HG03575 (cell line): ENCODE measurements around the gene PTPRC.

Source experiments
- ATAC-seq: cut with Tn5 transposase; IDR thresholded peaks from one replicate; pipeline ENCODE4 v1.9.1; 2021; ENCODE audit not compliant: unreplicated experiment, insufficient number of reproducible peaks, low FRiP score; ENCODE audit errors: extremely low read depth

PTPRC gene

DNA sequence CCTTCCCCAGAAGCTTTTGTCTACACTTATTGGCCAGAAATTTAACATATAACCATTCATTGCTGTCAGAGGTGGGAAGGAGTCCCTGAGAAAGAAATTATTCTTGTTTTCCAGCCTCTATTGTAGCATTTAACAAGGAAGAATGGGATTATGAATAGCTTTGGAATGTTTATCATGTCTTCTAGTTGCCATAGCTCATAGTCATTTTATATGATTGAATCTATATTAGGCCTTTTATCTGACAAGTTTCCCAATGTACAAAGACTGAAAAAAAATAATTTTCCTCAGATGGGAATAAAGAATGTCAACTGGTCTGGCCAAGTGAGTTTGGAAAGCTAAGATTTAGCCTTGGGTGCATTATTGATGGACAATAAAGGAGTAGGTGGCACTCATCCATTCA is 28.3 kb downstream of the PTPRC start:
- ATAC-seq, result no peak

DNA sequence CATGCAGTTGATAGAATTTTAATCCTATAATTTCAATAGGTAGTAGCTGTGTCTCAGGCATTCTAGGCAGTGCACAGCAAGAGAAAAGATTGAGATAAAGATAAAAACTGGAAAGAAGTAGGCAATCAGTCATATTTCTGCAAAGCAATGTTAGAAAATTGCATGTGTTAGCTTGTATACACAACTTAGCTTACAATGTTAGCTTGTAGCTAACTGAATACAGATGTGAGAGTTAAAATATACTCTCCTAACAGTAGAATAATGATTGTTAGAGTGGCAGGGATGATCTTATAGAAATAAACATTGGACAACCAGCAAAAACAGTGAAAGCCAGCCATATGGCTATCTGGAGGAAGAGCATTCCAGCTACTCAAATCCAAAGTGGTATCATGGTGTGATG is 29.0 kb downstream of the PTPRC start:
- no peak for ATAC-seq

DNA sequence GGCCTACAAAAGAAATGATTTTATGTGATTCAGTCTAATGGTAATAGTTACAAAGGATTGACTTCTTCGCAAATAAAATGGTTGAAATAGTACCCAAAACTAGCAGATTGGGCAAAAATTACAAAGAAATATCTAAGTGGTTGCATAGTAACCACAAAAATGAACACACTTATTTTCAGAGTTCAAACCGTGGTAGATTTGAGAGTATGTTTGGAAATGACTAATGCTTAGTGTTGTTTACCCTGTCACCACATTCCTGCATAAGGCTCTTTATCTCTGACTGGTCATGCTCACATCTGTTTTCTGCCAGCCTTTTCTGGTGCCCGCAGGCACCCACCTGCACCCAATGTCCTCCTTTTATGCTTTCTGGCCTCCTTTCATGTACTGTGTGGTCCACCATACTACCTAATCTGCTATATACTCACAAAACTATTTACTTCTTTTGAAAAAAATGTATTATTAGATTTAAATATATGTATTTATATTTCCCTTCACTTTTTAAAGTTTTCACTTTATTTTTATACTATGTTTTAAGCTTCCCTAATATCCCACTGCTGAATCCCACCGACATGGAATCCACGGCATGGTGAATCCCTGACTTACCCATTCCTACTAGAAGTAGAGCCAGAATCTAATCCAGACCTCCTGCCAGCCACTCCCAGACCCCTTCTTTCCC is 30.3 kb downstream of the PTPRC start:
- ATAC-seq, result peak; percentile 87

DNA sequence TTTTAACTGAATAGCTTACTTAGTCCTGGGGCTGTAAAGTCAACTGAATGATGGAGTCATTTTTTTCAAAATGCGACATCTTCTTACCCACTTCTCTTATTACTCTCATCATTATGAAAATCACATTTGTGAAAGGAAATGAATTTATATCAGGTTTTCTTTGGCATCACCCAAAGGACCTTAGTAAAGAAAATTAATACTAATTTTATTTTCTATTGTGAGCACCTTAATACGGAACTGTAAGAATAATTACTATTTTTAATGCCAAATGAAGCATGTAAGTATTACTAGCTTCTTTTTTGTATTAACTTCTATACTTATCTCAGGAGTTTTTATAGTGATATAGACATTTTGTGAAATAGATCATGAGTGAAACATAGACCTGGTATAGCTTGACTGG is 30.9 kb downstream of the PTPRC start:
- no peak for ATAC-seq

DNA sequence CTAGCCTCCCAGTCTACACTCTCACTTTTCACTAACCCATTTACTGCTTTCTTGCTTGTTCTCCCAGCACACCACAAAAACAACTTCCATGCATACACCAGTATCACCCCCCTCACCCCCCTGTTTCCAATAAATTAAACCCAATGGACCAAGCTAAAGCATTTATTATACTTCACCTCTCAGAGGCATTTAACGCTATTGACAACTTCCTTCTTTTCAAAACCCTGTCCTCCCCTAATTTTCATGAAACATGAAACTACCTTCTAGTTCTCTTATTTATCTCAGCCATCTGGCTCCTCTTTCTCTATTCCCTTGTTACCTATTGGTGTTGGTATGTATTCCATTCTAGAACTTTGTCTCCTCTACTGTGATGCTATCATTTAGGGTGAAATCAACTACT is 32.3 kb downstream of the PTPRC start:
- ATAC-seq, result no peak

DNA sequence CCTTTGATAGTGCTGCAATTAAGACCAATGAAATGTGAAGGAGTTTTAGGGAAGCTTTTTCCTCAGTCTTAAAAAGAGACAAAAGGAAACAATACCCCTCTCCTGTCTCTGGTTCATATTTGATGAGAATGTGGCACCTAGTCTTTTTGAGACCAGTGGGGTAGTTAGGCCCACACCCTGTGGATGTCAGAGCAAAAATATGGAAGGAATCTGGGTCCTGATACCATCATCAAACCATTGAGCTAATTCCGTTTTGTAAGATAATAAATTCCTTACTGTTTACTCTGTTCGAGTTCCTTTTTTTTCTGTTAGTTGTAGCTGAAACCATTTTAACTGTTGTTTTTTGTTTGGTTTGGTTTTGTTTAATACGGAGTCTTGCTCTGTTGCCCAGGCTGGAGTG is 33.3 kb downstream of the PTPRC start:
- no peak for ATAC-seq

DNA sequence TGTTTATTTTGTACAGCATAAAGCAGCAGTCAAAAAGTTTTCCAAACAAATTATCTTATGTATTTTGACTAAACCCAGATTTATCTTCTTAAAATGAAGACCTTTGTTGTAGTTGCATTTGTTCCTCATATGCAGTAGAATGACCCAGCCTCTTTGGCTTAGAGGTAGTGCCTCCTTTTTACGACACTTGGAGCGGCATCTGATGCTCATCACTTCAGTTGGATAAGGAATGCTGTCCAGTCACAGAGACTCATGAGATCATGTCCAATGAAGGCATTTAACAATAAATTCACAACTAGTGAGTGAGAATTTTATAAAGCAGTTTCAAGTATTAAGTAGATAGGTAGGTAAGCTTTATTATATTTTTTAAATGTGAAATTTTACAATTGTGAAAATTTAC is 35.2 kb downstream of the PTPRC start:
- no peak for ATAC-seq

DNA sequence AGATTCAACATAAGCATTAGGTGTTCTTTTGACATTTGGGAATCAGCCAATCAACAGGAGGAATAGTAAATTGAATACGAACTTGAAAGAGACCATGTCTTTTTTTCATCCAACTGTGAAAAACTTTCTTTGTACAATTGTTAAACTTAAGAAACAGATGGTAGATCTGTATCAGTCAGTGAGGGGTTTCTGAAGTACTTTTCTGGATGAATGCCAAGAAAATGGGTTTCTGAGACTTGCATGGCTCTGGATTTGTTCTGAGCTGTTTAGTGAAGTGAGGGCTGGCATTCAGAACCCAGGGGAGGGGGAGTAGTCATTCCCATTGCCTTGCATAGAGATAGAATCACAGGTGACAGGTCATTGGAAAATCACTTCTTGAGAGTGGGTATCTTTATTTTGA is 37.4 kb downstream of the PTPRC start:
- no peak for ATAC-seq

DNA sequence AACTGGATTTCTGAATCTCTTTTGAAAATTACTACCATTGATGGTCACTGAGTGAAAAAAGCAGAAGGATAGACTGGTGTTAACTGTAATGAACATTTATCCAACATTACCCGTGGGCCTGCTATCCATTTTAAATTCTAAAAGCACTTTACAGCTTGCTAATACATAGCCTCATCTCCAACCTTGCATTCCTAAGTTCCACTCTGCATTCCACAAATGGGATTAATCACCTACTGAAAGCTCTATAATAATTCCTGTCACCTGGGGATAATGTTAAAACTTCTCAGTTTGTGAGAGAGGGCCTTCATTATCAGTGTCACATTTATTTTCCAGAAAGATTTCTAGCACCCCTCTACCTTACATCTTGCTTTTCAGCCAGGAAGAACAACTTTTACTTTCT is 38.2 kb downstream of the PTPRC start:
- no peak for ATAC-seq

DNA sequence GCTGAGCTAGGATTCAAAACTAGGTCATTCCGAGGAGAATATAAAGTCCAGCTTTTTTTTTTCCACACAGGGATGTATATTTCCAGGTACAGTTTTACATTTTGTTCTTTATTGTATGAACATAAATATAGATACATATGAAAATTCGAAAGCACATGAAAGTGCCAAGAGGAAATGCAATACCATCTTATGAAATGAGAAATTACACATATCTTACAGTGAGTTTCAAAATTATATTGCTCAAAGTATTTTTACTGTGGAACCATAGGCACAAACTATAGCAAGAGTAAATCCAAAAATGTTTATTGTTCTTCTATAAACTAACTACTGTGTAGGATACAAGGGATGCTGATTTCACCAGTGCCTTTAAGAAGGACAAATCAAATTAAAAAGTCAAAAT is 39.0 kb downstream of the PTPRC start:
- ATAC-seq, result no peak

DNA sequence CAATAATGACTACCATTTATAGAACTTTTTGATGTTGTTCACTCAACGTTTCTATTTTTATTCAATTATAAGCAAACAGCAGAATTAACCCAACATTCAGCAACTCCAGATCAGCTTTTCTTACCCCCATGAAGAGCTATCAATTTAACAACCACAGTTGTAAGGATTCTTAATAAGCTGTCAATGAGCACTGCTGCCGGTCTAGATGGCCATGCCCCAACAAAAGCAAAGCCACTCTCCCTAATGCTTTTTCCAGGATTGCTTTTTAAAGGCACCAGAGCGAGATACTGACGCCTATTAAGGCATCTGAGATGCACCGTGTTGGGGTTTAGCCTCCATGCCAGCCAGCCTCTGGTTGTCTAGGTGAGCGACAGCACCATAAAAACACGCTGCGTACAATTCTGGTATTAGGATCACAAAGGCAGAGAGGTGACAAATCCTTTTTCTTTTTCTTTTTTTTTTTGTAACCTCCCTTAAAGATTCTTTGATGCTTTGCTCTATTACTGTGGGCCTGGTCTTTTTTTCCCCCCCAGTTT is 39.5 kb downstream of the PTPRC start:
- no peak for ATAC-seq

DNA sequence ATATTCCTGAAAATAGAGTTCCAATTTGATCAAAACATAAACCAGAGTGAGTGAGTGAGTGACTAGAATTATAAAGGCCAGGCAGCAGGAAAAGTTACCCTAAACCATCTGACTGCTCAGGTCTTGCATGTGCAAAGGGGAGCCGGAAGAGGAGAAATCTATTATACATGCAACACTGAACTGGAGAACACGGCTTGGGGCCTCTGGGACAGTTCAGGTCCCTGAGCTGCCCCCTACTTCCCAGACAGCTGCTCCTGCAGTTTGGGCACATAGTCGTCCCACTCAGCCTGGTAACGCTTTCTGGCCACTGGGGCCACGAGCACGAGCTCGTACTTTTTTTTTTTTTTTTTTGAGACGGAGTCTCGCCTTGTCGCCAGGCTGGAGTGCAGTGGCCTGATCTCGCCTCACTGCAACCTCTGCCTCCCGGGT is 40.1 kb downstream of the PTPRC start:
- peak; percentile 18 for ATAC-seq

DNA sequence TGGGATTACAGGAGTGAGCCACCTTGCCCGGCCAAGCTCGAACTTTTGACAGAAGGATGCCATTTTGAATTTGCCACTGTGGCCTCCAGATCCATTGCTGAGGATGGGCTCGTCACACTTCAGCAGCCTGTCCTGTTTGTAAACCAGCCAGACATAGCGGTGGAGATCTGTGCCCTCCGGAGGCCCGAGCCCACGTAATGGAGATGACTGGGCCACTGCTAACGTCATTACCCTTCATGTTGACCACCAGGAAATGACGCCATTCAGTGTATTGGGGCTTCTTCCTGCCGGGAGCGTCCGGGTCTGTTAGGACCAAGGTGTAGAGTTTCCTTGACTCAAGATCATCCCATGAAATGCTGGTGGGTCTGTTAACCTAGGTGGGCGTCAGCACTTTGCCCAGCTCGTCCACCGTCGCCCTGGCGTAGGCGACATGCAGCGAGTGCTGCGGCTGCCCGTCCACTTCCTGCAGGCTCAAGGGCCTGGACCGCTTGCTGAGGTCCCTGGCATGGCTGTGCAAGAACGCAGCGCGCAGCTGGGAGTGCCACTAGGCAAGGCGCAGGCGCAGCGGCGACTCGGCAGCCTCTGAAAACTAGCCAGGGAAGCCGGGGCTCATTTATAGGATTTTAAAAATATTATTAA is 40.8 kb downstream of the PTPRC start:
- no peak for ATAC-seq

DNA sequence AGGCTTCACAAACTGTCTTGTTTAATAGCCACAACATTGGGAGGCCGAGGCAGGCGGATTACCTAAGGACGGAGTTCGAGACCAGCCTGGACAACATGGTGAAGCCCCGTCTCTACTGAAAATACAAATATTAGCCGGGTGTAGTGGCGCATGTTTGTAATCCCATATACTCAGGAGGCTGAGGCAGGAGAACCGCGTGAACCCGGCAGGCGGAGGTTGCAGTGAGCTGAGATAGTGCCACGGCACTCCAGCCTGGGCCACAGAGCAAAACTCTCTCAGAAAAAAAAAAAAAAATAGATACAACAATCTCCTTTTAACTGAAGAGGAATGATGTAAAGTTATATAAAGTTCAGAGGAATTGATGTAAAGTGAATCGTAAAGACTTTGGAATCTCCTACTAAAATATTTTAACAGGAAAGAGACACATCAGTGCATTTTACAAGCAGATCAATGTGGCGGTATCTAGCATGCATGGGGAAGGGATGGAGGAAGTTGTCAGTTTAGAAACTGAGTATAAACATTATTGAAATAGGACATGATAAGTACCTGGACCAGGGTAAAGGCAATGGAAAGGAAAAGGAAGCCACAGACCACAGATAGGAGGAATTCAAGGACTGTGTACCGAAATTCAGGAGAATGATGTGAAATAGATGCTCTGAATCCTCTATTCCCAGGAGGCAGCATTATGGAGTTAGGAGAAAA is 41.5 kb downstream of the PTPRC start:
- ATAC-seq, result no peak

DNA sequence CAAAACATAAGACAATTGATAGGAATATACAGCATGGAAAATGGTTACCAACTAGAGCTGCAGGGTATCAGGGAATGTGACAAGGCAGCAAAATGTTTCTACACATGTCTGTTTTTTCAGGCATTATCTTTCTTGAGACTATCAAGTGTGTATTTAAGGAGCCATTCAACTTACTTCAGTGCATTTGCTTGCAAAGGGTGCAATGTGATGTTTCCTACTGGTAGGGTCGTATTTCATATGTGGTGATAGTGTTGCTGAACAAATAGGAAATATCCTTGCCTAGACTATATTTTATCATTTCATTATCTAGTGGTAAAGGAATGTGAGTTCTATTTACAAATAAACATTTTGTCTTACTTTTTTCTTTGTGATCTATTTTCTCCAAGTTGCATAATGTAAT is 42.4 kb downstream of the PTPRC start:
- ATAC-seq, result no peak

DNA sequence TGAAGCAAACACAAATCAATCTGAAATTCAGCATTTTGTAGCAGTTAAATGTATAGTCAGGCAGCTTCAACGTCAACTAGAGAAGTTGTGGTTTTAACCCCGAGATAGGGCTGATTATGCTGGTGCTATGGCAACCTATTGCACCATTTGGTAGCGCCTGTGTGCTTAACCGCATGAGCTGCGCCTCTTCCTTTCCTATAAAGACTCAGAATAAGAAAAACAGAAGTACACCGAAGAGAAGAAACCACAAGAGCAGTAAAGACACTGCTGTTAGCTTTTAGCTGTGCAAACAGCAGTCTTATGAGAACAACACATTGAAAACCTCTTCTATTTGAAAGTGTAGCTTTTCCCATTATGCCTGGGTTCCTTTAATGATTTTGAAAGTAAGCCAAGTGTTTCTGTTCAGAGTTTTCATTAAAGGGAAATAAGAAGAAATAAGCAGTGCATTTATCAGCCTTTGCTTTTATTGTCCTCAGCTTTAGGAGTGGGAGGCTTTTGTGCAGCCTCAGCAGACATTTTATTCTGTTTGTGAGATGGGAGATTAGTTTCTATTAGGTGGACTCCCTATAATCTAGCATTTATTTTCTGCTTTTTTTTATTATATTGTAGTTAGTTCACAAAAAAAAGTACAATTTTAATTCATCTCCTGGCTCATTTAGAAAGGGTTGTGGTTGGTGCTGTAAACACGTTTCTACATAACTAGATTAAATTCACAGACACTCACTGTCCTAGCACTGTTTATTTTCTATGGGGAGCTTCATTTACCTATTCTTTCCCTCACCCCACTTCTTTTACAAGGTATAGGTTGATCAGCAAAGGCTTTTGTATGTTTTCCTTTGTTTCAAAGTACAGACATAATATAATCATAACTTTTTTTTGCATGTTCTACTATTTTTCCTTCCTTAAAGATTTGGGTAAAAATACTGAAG is 43.3 kb downstream of the PTPRC start:
- ATAC-seq, result peak; percentile 91

DNA sequence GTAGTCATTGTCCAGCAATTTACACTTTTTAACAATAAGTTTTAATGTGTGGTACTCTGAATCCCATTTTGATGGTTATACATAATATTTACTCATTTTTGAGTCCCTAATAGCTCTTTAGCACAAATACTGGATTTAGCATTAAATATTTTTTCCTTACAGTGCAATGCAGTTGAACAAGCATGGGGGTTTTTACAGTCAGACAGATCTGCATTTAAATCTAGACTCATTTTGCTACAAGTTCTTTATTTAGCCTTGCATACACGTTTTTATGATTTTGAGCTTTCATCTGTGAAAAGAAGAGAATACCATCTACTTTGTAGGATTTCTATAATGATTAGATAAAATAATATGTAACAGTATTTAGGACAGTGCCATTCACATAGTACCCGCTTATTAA is 44.0 kb downstream of the PTPRC start:
- no peak for ATAC-seq

DNA sequence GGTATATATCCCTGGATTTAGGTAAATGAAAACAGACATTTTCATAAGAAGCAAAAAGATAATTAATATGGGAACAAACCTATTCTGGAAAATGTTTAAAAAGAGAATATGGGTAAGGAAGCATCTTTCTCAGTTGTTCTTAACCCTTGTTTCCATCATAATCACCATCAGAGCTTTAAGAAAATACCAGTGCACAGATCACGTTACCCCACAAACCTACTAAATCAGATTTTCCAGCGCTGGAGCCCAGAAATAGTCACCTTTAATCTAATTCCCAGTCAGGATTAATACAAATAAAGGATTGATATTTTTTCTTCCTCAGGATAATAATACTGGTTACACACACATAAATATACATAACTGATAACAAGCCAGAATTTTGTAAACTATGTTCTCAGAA is 44.6 kb downstream of the PTPRC start:
- no peak for ATAC-seq

DNA sequence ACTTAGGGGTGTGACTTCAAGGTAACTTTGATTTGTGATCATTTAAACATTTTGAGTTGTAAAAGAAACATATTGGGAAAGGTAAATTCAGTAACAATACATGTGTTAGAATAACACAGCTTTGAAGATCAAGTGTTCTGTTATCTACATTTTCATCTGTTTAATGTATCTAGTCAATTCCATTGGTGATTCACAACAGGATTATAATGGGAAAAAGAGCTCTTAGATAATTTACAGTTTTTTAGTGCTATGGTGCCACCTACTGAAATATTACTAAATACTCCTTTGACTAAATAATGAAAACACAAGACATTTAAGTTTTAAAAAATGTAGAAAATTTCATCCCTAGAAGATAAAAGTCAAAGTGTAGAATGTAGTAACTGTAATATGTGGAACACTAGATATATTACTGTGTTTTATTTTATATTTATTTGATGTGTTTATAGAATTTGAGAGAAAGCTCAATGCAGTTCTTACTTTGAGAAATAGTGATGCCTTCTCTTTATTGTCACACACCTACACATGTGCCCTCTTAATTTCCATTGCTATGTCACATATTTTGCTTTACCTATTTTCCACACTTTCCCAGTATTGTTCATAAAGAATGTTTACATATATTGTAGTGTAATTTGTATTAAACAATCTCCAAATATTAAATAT is 47.4 kb downstream of the PTPRC start:
- ATAC-seq, result no peak
